Body of pancreas (tissue), 4 donors: Measurements from ENCODE around the gene CERK. TPM values are rescaled to one million over a fixed set of nuclear protein-coding genes. Genes with fewer than 3 reads are reported as not detected.

Experiments
- ATAC-seq: fragments of 150-250 bp; one replicate; pipeline ENCODE4 v1.9.1; 2016
- DNase-seq, 4 donors: peaks; one replicate each; pipeline ENCODE4 v3.0.0-alpha.2; 2019
- H3K27ac ChIP-seq, 4 donors: fragments of 200-600 bp; sonication (generic); 1 replicate in 3 of 4; 2 replicates in 1 of 4; pipeline versions ENCODE4 v1.5.1 to v1.6.1; 2016 to 2019; ENCODE audit warnings: mild to moderate bottlenecking in 1 of 4, mixed read lengths in 1 of 4, moderate library complexity in 1 of 4
- H3K27me3 ChIP-seq, 2 donors: fragments of 200-600 bp; sonication (generic); one replicate each; pipeline ENCODE4 v1.6.0; 2016; ENCODE audit warnings: mild to moderate bottlenecking in 1 of 2
- H3K36me3 ChIP-seq, 2 donors: fragments of 200-600 bp; sonication (generic); replicated peaks in 1 of 2; 2 replicates each; pipeline ENCODE4 v1.5.1; 2016; ENCODE audit warnings: low read depth in 2 of 2; ENCODE audit not compliant: insufficient read depth in 1 of 2
- H3K4me1 ChIP-seq: fragments of 200-600 bp; sonication (generic); one replicate; pipeline ENCODE4 v1.6.0; 2016
- H3K4me3 ChIP-seq, 2 donors: fragments of 200-600 bp; sonication (generic); 1 replicate in 1 of 2; 2 replicates in 1 of 2; pipeline ENCODE4 v1.5.1; 2016 to 2019
- H3K9me3 ChIP-seq, 3 donors: fragments of 200-600 bp; sonication (generic); 1 replicate in 2 of 3; 2 replicates in 1 of 3; pipeline ENCODE4 v1.5.1; 2016
- POLR2A ChIP-seq, 3 donors: fragments of 450-650 bp; IDR thresholded peaks; one replicate each; pipeline ENCODE4 v1.6.1; 2016; ENCODE audit warnings: antibody characterized with exemption in 3 of 3, mild to moderate bottlenecking in 2 of 3
- WGBS, 2 donors: methylation state at CpG; one replicate each; pipeline ENCODE4 v1.1.5; 2017; 5-methylcytosine and 5-hydroxymethylcytosine counted together
- intact Hi-C: fragments of 100-400 bp; cut with DNase I; formaldehyde crosslinking; loops from one replicate; pipeline ENCODE4 v1.15.1; 2023
- total RNA-seq, 2 donors: library from RNA; depleted of rRNA; stranded (reverse); fragments of >200 nt; gene quantifications; one replicate each; pipeline ENCODE4 v1.1.0, GENCODE V29; 2016
- TF ChIP-seq, protein P1 (sequence below), 7 experiments: fragments of 450-650 bp in 4 of 7; fragments of 200-600 bp in 3 of 7; sonication (generic) in 3 of 7; IDR thresholded peaks; one replicate each; pipeline ENCODE4 v1.5.1; 2016 to 2019; ENCODE audit warnings: antibody characterized with exemption in 7 of 7

Gene CERK
- total RNA-seq, 2 donors from 2014 or later = 33.6 to 46.4 TPM

DNA sequence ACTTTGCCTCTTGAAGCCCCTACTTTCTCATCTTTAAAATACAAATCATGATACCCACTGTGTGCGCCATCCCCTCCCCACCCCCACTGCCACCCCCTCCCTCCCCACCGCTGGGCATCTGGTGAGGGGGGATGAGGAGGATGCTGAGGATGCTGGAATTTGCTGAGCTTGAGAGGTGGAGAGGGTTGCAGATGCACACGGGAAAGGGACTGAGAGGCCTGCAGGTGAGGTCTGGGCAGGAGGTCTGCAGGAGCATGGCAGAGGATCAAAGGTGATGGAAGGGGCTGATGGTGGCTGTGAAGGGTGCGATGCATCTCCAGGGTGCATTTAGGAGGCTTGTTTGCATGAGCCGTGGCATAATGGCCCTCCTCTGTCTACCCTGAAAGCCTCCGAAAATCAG, 16.8 kb upstream of the CERK start:
- no peak for DNase-seq
- peak overlapping the region; percentile 63 to 94 (median 76) for H3K27ac ChIP-seq
- no peaks in the 10 kb centered on the region for H3K27me3 ChIP-seq
- WGBS, 2 donors = 72 to 86% methylated on average over 6 of the region's 6 CpGs
- intact Hi-C loops = no loop called here
- H3K4me3 ChIP-seq = no peak overlapping the region
- H3K4me1 ChIP-seq = peaks cover 39% of the 10 kb centered on the region
- H3K9me3 ChIP-seq = no peaks in the 10 kb centered on the region
- ATAC-seq = no peak
- no peak for TF ChIP-seq POLR2A (IDR thresholded peaks at IDR 0.05)
- TF ChIP-seq, protein P1, sequence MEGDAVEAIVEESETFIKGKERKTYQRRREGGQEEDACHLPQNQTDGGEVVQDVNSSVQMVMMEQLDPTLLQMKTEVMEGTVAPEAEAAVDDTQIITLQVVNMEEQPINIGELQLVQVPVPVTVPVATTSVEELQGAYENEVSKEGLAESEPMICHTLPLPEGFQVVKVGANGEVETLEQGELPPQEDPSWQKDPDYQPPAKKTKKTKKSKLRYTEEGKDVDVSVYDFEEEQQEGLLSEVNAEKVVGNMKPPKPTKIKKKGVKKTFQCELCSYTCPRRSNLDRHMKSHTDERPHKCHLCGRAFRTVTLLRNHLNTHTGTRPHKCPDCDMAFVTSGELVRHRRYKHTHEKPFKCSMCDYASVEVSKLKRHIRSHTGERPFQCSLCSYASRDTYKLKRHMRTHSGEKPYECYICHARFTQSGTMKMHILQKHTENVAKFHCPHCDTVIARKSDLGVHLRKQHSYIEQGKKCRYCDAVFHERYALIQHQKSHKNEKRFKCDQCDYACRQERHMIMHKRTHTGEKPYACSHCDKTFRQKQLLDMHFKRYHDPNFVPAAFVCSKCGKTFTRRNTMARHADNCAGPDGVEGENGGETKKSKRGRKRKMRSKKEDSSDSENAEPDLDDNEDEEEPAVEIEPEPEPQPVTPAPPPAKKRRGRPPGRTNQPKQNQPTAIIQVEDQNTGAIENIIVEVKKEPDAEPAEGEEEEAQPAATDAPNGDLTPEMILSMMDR (IDR thresholded peaks at IDR 0.05) = no peak
- H3K36me3 ChIP-seq = no peaks in the 10 kb centered on the region

- DNase-seq (peak; percentile 91 to 98 (median 95)), ATAC-seq (peak; percentile 92)
- H3K4me1 ChIP-seq = peaks cover 38% of the 10 kb centered on the region
- TF ChIP-seq, protein P1 (IDR thresholded peaks at IDR 0.05) = peak in 1 of 7 experiments; percentile 6
- TF ChIP-seq POLR2A (IDR thresholded peaks at IDR 0.05) = peak in 2 of 3 donors; percentile 50
- H3K9me3 ChIP-seq = no peaks in the 10 kb centered on the region
- H3K27me3 ChIP-seq = no peaks in the 10 kb centered on the region
- intact Hi-C loops = no loop called here
- WGBS, 2 donors = 16 to 19% methylated on average over 13 to 14 of the region's 14 CpGs
- no peak overlapping the region for H3K4me3 ChIP-seq
- no peaks in the 10 kb centered on the region for H3K36me3 ChIP-seq
- peak overlapping the region; percentile 63 to 94 (median 76) for H3K27ac ChIP-seq
Measured at GRCh38 chr22:46754110-46754799, 16.2 kb upstream of the CERK start.

DNA sequence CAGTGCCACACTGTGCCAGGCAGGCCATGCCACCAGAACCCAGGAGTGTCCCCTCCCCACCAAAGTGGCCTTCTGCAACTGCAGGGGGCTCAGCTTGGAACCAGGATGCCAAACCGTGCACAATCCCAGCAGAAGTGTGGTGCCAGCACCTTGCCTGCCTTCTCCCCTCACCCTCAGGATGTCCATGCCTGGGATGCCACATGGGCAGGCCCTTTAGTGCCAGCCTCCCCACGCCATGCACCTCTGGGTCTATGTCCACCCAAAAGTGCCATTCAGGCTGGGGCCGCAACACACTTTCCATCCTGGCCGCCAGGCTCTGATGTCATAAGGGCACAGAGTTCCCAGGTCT, 15.7 kb upstream of the CERK start:
- Histone ChIP-seq H3K27ac (peak overlapping the region; percentile 63 to 94 (median 76)), H3K4me3 (no peak overlapping the region), H3K9me3 (no peaks in the 10 kb centered on the region), H3K36me3 (no peaks in the 10 kb centered on the region), H3K27me3 (no peaks in the 10 kb centered on the region), H3K4me1 (peaks cover 32% of the 10 kb centered on the region)
- TF ChIP-seq, protein P1 (IDR thresholded peaks at IDR 0.05) = no peak
- no peak for TF ChIP-seq POLR2A (IDR thresholded peaks at IDR 0.05)
- WGBS, 2 donors = 85% methylated on average over 4 of the region's 4 CpGs; no CpG with 5 or more reads in 1 of the 2 donors
- no peak for DNase-seq
- intact Hi-C loops = no loop called here
- ATAC-seq = no peak

GRCh38 chr22:46753360-46753759, 15.3 kb upstream of the CERK start:
- ATAC-seq (no peak), DNase-seq (no peak)
- no peaks in the 10 kb centered on the region for H3K27me3 ChIP-seq
- intact Hi-C loops = no loop called here
- TF ChIP-seq POLR2A (IDR thresholded peaks at IDR 0.05) = no peak
- TF ChIP-seq, protein P1 (IDR thresholded peaks at IDR 0.05) = no peak
- no peaks in the 10 kb centered on the region for H3K36me3 ChIP-seq
- no peaks in the 10 kb centered on the region for H3K9me3 ChIP-seq
- peak overlapping the region; percentile 63 to 94 (median 76) for H3K27ac ChIP-seq
- H3K4me3 ChIP-seq = no peak overlapping the region
- peaks cover 30% of the 10 kb centered on the region for H3K4me1 ChIP-seq
- WGBS, 2 donors = 87 to 90% methylated on average over 2 to 8 of the region's 8 CpGs

- 83 to 90% methylated on average over 1 to 5 of the region's 6 CpGs for WGBS, 2 donors
- DNase-seq = no peak
Measured at GRCh38 chr22:46752988-46753310, 14.9 kb upstream of the CERK start.

More at GRCh38 chr22:46752988-46753310, 14.9 kb upstream of the CERK start:
- no peak for ATAC-seq
- H3K4me1 ChIP-seq = peaks cover 30% of the 10 kb centered on the region
- intact Hi-C loops = no loop called here
- H3K27me3 ChIP-seq = no peaks in the 10 kb centered on the region
- TF ChIP-seq POLR2A (IDR thresholded peaks at IDR 0.05) = no peak
- TF ChIP-seq, protein P1 (IDR thresholded peaks at IDR 0.05) = no peak
- H3K9me3 ChIP-seq = no peaks in the 10 kb centered on the region
- no peak overlapping the region for H3K4me3 ChIP-seq
- no peaks in the 10 kb centered on the region for H3K36me3 ChIP-seq
- no peak overlapping the region for H3K27ac ChIP-seq
